ENCODE data around the gene PCSK5. TPM values are rescaled to one million over a fixed set of nuclear protein-coding genes. Genes with fewer than 3 reads are reported as not detected.

PCSK5 gene
- total RNA-seq, 1 donor: 3.0 TPM

GRCh38 chr9:75918909-75919308 lies 28.4 kb downstream of the PCSK5 start:
- DNase-seq (ENCODE audit: low read depth in 2 of 3, low spot score in 2 of 3): no peak

GRCh38 chr9:75921391-75922127 lies 31.1 kb downstream of the PCSK5 start:
- no peak for DNase-seq (ENCODE audit: low read depth in 2 of 3, low spot score in 2 of 3)

GRCh38 chr9:75926385-75926784 lies 35.9 kb downstream of the PCSK5 start:
- DNase-seq (ENCODE audit: low read depth in 2 of 3, low spot score in 2 of 3): no peak

- no peak for DNase-seq (ENCODE audit: low read depth in 2 of 3, low spot score in 2 of 3)
Observed at GRCh38 chr9:75927356-75927755, 36.9 kb downstream of the PCSK5 start.

- no peak for DNase-seq (ENCODE audit: low read depth in 2 of 3, low spot score in 2 of 3)
Observed at GRCh38 chr9:75930190-75930589, 39.7 kb downstream of the PCSK5 start.

- no peak for DNase-seq (ENCODE audit: low read depth in 2 of 3, low spot score in 2 of 3)
Observed at GRCh38 chr9:75930730-75931321, 40.4 kb downstream of the PCSK5 start.

GRCh38 chr9:75933982-75934381 lies 43.5 kb downstream of the PCSK5 start:
- DNase-seq (ENCODE audit: low read depth in 2 of 3, low spot score in 2 of 3): no peak

- peak in 2 of 3 donors; percentile 34 to 83 for DNase-seq (ENCODE audit: low read depth in 2 of 3, low spot score in 2 of 3)
Observed at GRCh38 chr9:75935591-75935990, 45.1 kb downstream of the PCSK5 start.

GRCh38 chr9:75937521-75938258 lies 47.2 kb downstream of the PCSK5 start:
- peak in 2 of 3 donors; percentile 9 to 20 for DNase-seq (ENCODE audit: low read depth in 2 of 3, low spot score in 2 of 3)

GRCh38 chr9:75938946-75939345 lies 48.5 kb downstream of the PCSK5 start:
- DNase-seq (ENCODE audit: low read depth in 2 of 3, low spot score in 2 of 3): no peak

- peak in 1 of 3 donors; percentile 21 for DNase-seq (ENCODE audit: low read depth in 2 of 3, low spot score in 2 of 3)
Observed at GRCh38 chr9:75939536-75940111, 49.2 kb downstream of the PCSK5 start.

- no peak for DNase-seq (ENCODE audit: low read depth in 2 of 3, low spot score in 2 of 3)
Observed at GRCh38 chr9:75941066-75941465, 50.6 kb downstream of the PCSK5 start.

GRCh38 chr9:75941577-75942311 lies 51.3 kb downstream of the PCSK5 start:
- DNase-seq (ENCODE audit: low read depth in 2 of 3, low spot score in 2 of 3): no peak

- no peak for DNase-seq (ENCODE audit: low read depth in 2 of 3, low spot score in 2 of 3)
Observed at GRCh38 chr9:75946766-75947165, 56.3 kb downstream of the PCSK5 start.

- DNase-seq (ENCODE audit: low read depth in 2 of 3, low spot score in 2 of 3): no peak
Observed at GRCh38 chr9:75947233-75947632, 56.8 kb downstream of the PCSK5 start.

- no peak for DNase-seq (ENCODE audit: low read depth in 2 of 3, low spot score in 2 of 3)
Observed at GRCh38 chr9:75950998-75951397, 60.5 kb downstream of the PCSK5 start.

GRCh38 chr9:75953218-75953617 lies 62.7 kb downstream of the PCSK5 start:
- no peak for DNase-seq (ENCODE audit: low read depth in 2 of 3, low spot score in 2 of 3)

GRCh38 chr9:75956161-75956560 lies 65.7 kb downstream of the PCSK5 start:
- no peak for DNase-seq (ENCODE audit: low read depth in 2 of 3, low spot score in 2 of 3)

GRCh38 chr9:75957116-75957515 lies 66.6 kb downstream of the PCSK5 start:
- no peak for DNase-seq (ENCODE audit: low read depth in 2 of 3, low spot score in 2 of 3)

GRCh38 chr9:75958226-75958625 lies 67.8 kb downstream of the PCSK5 start:
- no peak for DNase-seq (ENCODE audit: low read depth in 2 of 3, low spot score in 2 of 3)

- DNase-seq (ENCODE audit: low read depth in 2 of 3, low spot score in 2 of 3): no peak
Observed at GRCh38 chr9:75960551-75960950, 70.1 kb downstream of the PCSK5 start.

Data from hematopoietic multipotent progenitor cell (in vitro differentiated cells).